Duodenal mucosa (tissue), 2 donors: ENCODE data around the gene PRDM2.

ENCODE experiments used
- H3K27ac ChIP-seq: one replicate; pipeline ENCODE4 v1.7.0; 2013; ENCODE audit warnings: low read depth, low read length
- H3K27me3 ChIP-seq, 2 donors: one replicate each; pipeline ENCODE4 v1.7.0; 2013; ENCODE audit warnings: low read length in 2 of 2, control low read depth in 1 of 2; ENCODE audit not compliant: insufficient read depth in 2 of 2, control insufficient read depth in 1 of 2
- H3K36me3 ChIP-seq, 2 donors: one replicate each; pipeline ENCODE4 v1.7.0; 2013; ENCODE audit warnings: low read length in 2 of 2, control low read depth in 1 of 2; ENCODE audit not compliant: insufficient read depth in 2 of 2, control insufficient read depth in 1 of 2
- H3K4me1 ChIP-seq, 2 donors: one replicate each; pipeline ENCODE4 v1.7.0; 2013; ENCODE audit warnings: low read length in 2 of 2, control low read depth in 1 of 2; ENCODE audit not compliant: insufficient read depth in 2 of 2, control insufficient read depth in 1 of 2
- H3K4me3 ChIP-seq, 2 donors: one replicate each; pipeline ENCODE4 v1.7.0; 2013; ENCODE audit warnings: low read length in 2 of 2, low read depth in 1 of 2
- H3K9ac ChIP-seq, 2 donors: one replicate each; pipeline ENCODE4 v1.7.0; 2013; ENCODE audit warnings: low read length in 2 of 2, low read depth in 1 of 2
- H3K9me3 ChIP-seq, 2 donors: one replicate each; pipeline ENCODE4 v1.7.0; 2013; ENCODE audit warnings: low read length in 2 of 2, control low read depth in 1 of 2; ENCODE audit not compliant: control insufficient read depth in 1 of 2

PRDM2 gene

DNA sequence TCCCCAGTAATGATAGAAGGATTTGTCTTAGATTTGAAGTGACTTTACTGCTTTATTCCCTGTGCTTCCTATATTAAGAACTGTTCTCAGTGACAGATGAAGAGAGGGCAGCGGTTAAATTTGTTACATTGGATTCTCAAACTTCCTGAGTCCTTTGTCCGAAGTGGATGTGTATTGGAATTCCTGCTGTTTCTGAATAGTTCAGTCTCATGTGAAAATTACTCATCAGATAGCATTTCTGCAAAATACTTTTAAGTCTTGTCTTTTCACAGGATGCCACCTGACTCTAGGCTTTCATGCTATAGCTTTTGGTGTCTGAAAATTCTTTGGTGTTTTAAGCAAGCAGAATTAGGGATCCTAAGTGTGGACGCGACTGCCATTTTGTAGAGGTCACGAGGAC is 83.6 kb downstream of the PRDM2 start:
- no peak overlapping the region for H3K4me3 ChIP-seq
- no peak overlapping the region for H3K27ac ChIP-seq
- H3K36me3 ChIP-seq = peaks cover 18 to 81% of the 10 kb centered on the region in 2 donors
- no peak overlapping the region for H3K9ac ChIP-seq
- no peaks in the 10 kb centered on the region for H3K27me3 ChIP-seq
- H3K9me3 ChIP-seq = no peaks in the 10 kb centered on the region
- no peaks in the 10 kb centered on the region for H3K4me1 ChIP-seq

DNA sequence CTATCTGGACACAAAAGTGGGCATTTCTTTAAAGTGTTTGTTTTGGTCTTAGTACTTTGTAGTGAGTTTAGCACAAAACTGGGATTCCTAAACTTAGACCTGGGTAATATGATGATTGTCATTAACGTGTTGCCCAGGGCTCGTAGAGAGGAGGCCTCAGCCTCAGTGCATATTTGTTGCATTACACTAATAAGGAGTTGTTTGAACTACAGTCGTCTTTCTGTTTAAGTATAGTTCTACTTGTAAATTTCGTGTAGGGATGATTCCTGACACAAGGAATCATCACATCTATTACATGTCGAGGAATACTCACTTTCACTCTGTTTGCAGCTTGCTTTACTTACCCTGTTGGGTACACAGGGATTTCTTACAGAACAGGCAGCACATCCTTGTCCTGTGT is 85.0 kb downstream of the PRDM2 start:
- no peak overlapping the region for H3K9ac ChIP-seq
- H3K36me3 ChIP-seq = peaks cover 14 to 79% of the 10 kb centered on the region in 2 donors
- H3K4me1 ChIP-seq = no peaks in the 10 kb centered on the region

DNA sequence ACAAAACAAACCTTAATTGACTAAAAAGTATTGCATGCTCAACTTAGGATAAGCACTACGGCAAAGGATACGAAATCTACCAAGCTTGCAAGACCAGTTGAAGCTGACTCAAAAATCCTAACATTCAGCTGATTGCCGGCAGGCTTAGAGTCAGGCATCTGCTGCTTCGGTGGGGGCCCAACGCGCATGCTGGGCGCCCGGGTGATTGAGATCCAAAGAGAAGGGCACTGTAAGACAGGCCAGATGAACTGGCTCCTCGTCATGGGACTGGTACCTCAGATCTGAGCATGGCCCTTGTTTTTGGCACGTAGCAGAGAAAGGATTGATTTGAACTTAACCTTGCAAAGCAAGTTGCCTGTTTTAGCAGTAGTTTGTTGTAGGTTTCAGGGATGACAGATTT is 86.6 kb downstream of the PRDM2 start:
- no peak overlapping the region for H3K27ac ChIP-seq

More for the DNA sequence above, 85.0 kb downstream of the PRDM2 start:
- no peak overlapping the region for H3K4me3 ChIP-seq
- no peaks in the 10 kb centered on the region for H3K27me3 ChIP-seq
- H3K9me3 ChIP-seq = no peaks in the 10 kb centered on the region
- H3K27ac ChIP-seq = no peak overlapping the region

DNA sequence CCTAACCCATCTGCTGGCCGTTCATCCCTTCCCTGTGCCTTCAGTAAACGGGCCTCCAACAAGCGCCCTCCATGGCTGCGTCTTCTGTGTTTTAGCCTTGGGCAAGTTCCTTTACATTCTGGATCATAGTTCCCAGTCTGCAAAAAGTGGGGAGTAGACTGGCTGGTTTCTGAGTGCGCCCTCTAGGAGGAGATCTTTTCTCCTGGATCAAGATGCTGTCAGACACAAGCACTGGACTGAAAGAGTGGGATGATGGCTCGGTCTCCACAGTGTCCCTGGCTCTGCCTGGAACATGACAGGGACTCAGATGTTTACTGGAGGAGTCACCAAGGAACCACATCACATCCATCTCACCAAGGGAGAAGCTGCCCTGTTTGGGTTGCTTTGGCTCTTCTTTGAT is 88.8 kb downstream of the PRDM2 start:
- peaks cover 18 to 54% of the 10 kb centered on the region in 2 donors for H3K36me3 ChIP-seq

More for the DNA sequence above, 86.6 kb downstream of the PRDM2 start:
- Histone ChIP-seq H3K4me1 (no peaks in the 10 kb centered on the region), H3K9me3 (no peaks in the 10 kb centered on the region), H3K27me3 (no peaks in the 10 kb centered on the region), H3K36me3 (peaks cover 14 to 66% of the 10 kb centered on the region in 2 donors), H3K9ac (no peak overlapping the region), H3K4me3 (no peak overlapping the region)

DNA sequence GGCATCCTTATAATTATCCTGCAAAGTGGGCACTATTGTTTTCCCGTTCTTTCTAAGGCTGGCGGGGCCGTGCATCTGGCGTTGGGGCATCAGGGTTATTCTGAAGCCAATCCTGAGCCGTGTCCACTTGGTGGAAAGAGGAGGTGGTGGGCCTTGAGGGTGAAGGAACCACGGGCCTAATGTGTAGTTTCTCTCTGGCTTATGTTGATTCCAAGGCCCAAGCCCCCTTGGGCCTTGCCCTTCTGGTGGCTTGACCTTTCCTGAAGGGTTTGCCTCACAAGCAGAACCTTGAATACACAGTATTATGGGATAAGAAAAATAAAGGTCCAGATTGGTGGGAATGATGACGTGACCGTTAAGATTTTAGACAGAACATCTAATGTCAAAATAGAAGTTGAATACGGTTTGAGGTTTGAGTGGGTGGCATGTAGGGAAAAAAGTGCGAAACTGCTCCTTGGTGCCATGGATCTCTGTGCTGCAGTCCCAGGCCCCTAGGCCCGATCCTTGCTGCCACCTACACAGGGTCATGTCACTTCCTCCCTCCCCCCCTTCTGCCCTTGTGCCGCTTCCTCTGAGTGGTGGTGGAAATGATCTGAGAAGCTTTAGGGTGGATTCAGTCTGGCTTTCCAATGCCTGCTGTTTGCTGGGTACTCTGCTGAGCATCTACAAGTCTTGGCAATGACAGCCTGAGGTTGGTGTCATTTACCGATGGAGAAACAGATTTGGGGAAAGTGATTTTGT is 90.5 kb downstream of the PRDM2 start:
- H3K4me1 ChIP-seq = no peaks in the 10 kb centered on the region
- no peak overlapping the region for H3K4me3 ChIP-seq
- H3K27ac ChIP-seq = no peak overlapping the region
- no peak overlapping the region for H3K9ac ChIP-seq
- no peaks in the 10 kb centered on the region for H3K9me3 ChIP-seq
- H3K27me3 ChIP-seq = no peaks in the 10 kb centered on the region
- H3K36me3 ChIP-seq = peaks cover 23 to 45% of the 10 kb centered on the region in 2 donors

More for the DNA sequence above, 88.8 kb downstream of the PRDM2 start:
- Histone ChIP-seq H3K4me1 (no peaks in the 10 kb centered on the region), H3K9me3 (no peaks in the 10 kb centered on the region), H3K9ac (no peak overlapping the region), H3K27me3 (no peaks in the 10 kb centered on the region), H3K27ac (no peak overlapping the region), H3K4me3 (no peak overlapping the region)

DNA sequence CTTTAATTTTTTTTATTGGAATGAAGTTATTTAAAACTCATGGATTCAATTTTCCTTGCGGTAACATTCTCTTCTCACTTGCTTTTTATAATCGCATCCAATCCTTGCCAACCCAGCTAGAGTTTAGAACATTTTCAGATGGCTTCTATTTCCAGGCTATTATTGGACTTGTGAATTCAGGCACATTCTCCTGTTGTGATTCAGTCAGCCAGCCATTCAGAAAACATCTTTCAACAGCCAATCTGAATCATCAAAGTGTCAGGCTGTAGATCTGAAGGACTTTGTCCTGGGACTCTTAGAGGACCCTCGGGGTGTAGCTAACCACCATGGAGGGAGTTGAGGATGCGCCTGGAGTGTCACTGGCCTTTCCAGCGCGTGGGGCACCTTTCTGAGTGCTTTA is 92.4 kb downstream of the PRDM2 start:
- H3K36me3 ChIP-seq = peaks cover 23 to 32% of the 10 kb centered on the region in 2 donors
- no peaks in the 10 kb centered on the region for H3K4me1 ChIP-seq
- H3K9ac ChIP-seq = no peak overlapping the region
- no peaks in the 10 kb centered on the region for H3K27me3 ChIP-seq
- no peak overlapping the region for H3K4me3 ChIP-seq
- no peak overlapping the region for H3K27ac ChIP-seq
- H3K9me3 ChIP-seq = no peaks in the 10 kb centered on the region

DNA sequence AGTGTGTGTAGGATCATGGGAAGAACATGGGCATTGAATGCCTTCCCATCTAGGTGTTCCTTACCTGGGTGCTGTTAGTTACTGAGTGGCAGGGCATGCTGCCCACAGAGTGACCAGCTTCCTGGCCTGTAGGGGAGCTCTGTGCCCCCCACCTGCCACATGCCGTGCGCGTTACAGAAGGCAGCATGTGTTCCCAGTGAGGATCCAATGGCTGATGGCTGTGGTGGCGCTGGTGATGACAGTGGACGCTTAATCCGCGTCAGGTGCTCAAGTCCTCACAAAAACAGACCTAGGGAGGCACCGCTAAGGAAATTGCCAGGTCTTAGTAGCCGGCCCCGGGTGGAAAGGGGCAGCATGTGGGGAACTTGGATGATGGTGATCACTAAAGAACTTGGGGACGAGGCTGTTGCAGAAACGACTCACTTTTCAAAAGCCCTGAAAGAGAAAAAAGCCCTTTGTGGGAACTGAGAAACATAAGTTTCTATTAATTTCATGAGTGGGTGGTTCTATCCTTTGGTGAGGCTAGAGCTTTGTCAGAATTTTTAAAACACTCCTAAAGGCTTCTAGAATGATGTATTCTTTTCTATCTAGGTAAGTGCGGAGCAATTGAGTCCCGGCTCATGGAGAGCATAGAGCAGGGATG is 93.2 kb downstream of the PRDM2 start:
- no peaks in the 10 kb centered on the region for H3K9me3 ChIP-seq
- peaks cover 23 to 29% of the 10 kb centered on the region in 2 donors for H3K36me3 ChIP-seq
- H3K27ac ChIP-seq = no peak overlapping the region
- peaks cover 0 to under 1% of the 10 kb centered on the region in 2 donors for H3K4me1 ChIP-seq
- H3K27me3 ChIP-seq = no peaks in the 10 kb centered on the region
- H3K4me3 ChIP-seq = no peak overlapping the region
- H3K9ac ChIP-seq = no peak overlapping the region

DNA sequence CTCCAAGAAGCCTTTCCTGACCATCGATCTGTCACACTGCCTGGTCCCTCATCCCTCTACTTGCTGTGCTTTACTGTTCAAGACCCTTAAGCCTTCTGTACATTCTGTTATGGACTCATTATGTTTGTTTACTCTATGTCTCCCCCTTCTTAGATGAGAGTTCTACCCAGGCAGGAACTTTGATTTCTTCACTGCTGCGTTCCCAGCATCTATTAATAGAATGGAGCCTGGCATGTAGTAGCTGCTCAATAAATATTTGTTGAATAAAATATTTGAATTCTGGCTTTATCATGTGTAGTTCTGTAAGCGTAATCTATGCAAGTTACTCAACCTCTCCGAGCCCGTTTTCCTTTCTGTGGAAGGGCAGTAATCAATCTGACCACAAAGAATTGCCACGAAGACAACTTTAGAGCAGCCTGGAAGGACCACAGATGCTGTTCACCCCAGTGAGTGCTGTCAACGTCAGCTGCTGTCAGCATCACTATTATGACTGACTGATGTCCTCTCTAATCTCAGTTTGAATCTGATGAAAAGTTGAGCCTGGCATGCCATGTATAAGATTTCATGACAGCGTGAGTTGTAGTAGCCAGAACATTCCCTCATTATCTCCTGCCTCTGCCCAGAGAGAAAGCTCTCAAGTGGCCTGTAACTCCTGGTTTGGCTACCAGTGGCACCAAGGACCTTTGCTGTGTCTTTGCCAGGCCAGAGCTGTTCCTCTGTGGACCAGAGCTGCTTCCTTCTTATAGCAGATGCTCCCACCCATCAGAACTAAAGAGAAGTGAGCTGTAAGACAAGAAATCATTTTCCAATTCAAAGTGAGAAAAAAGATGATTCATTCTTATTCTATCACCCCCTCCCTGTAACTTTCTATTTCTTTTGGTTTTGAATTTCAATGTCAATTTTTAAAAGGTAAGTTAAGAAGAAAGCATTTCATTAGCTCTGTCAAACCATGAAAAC is 94.5 kb downstream of the PRDM2 start:
- Histone ChIP-seq H3K4me3 (no peak overlapping the region), H3K27me3 (no peaks in the 10 kb centered on the region), H3K4me1 (peaks cover 0 to 6% of the 10 kb centered on the region in 2 donors), H3K27ac (no peak overlapping the region), H3K9ac (no peak overlapping the region), H3K36me3 (peaks cover 14 to 16% of the 10 kb centered on the region in 2 donors), H3K9me3 (no peaks in the 10 kb centered on the region)

DNA sequence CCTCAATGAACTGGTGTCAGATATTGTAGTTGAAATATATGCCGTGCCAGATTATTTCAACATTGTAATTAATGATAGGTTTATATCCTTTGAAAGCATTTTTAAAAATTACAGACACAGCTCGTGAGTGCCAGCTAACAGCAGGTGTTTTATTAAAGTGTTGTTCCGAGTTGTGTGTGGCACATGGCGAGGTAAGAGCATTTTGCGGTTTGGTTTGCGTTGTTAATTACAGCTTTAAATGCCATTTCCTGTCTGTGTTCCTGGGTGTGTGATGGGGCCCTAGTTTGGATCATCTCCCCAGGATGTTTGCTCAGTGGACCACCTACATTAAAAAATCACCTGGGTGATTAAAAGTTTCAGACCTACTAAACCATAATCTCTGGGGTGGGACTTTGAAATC is 97.4 kb downstream of the PRDM2 start:
- no peak overlapping the region for H3K9ac ChIP-seq
- no peaks in the 10 kb centered on the region for H3K9me3 ChIP-seq
- H3K27me3 ChIP-seq = no peaks in the 10 kb centered on the region
- peaks cover 10 to 14% of the 10 kb centered on the region in 2 donors for H3K36me3 ChIP-seq
- peaks cover 25 to 34% of the 10 kb centered on the region in 2 donors for H3K4me1 ChIP-seq
- H3K27ac ChIP-seq = no peak overlapping the region
- no peak overlapping the region for H3K4me3 ChIP-seq
